Measurements from ENCODE around the gene SH3RF3. TPM values are rescaled to one million over a fixed set of nuclear protein-coding genes. Genes with fewer than 3 reads are reported as not detected.
A peak's percentile ranks its signal among the peaks of the same experiment; 100 is the strongest.

SH3RF3 gene
- total and polyA plus RNA-seq, 8 donors: 7.0 to 11.1 (median 8.3) TPM

GRCh38 chr2:109455731-109456691 is 327.0 kb downstream of the SH3RF3 start:
- peak in 1 of 4 donors; percentile 22 for DNase-seq
- intact Hi-C loops (cut with DNase I): no loop called here
- no peak for TF ChIP-seq CTCF (IDR thresholded peaks at IDR 0.05)
- no peaks in the 10 kb centered on the region for H3K27me3 ChIP-seq
- H3K4me3 ChIP-seq: no peak overlapping the region
- no peaks in the 10 kb centered on the region for H3K9me3 ChIP-seq
- no peaks in the 10 kb centered on the region for H3K4me1 ChIP-seq
- no peaks in the 10 kb centered on the region for H3K36me3 ChIP-seq
- no peak for ATAC-seq
- H3K27ac ChIP-seq: no peak overlapping the region

GRCh38 chr2:109456776-109457175 is 327.8 kb downstream of the SH3RF3 start:
- intact Hi-C loops (cut with DNase I): no loop called here

GRCh38 chr2:109457366-109457765 is 328.4 kb downstream of the SH3RF3 start:
- H3K27me3 ChIP-seq: no peaks in the 10 kb centered on the region
- no peak overlapping the region for H3K4me3 ChIP-seq
- no peak for TF ChIP-seq CTCF (IDR thresholded peaks at IDR 0.05)
- no peak overlapping the region for H3K27ac ChIP-seq
- DNase-seq (peak in 1 of 4 donors; percentile 5), ATAC-seq (no peak)
- H3K9me3 ChIP-seq: no peaks in the 10 kb centered on the region
- no peaks in the 10 kb centered on the region for H3K4me1 ChIP-seq
- H3K36me3 ChIP-seq: no peaks in the 10 kb centered on the region
- intact Hi-C loops (cut with DNase I): no loop called here

More at GRCh38 chr2:109456776-109457175, 327.8 kb downstream of the SH3RF3 start:
- no peak for DNase-seq
- Histone ChIP-seq H3K27me3 (no peaks in the 10 kb centered on the region), H3K9me3 (no peaks in the 10 kb centered on the region), H3K36me3 (no peaks in the 10 kb centered on the region), H3K27ac (no peak overlapping the region), H3K4me1 (no peaks in the 10 kb centered on the region), H3K4me3 (no peak overlapping the region)
- no peak for TF ChIP-seq CTCF (IDR thresholded peaks at IDR 0.05)
- ATAC-seq: no peak

- H3K4me1 ChIP-seq: no peaks in the 10 kb centered on the region
- intact Hi-C loops (cut with DNase I): no loop called here
- no peak for TF ChIP-seq CTCF (IDR thresholded peaks at IDR 0.05)
- ATAC-seq (no peak), DNase-seq (no peak)
- no peaks in the 10 kb centered on the region for H3K36me3 ChIP-seq
- no peak overlapping the region for H3K4me3 ChIP-seq
- H3K27ac ChIP-seq: no peak overlapping the region
- no peaks in the 10 kb centered on the region for H3K27me3 ChIP-seq
- no peaks in the 10 kb centered on the region for H3K9me3 ChIP-seq
These were observed 328.8 kb downstream of the SH3RF3 start for GRCh38 chr2:109457794-109458193.

- no peak overlapping the region for H3K27ac ChIP-seq
- H3K4me3 ChIP-seq: no peak overlapping the region
- intact Hi-C loops (cut with DNase I): no loop called here
- H3K9me3 ChIP-seq: no peaks in the 10 kb centered on the region
- no peaks in the 10 kb centered on the region for H3K4me1 ChIP-seq
- TF ChIP-seq CTCF (IDR thresholded peaks at IDR 0.05): no peak
- DNase-seq (no peak), ATAC-seq (no peak)
- no peaks in the 10 kb centered on the region for H3K36me3 ChIP-seq
- H3K27me3 ChIP-seq: no peaks in the 10 kb centered on the region
These were observed 329.5 kb downstream of the SH3RF3 start for GRCh38 chr2:109458512-109458911.
